NAMALWA (cell line): ENCODE measurements around the gene KIAA0930.

Experiments
- DNase-seq: peaks from one replicate; pipeline ENCODE4 v3.0.0-alpha.2; 2015; ENCODE audit warnings: low spot score

The KIAA0930 gene

DNA sequence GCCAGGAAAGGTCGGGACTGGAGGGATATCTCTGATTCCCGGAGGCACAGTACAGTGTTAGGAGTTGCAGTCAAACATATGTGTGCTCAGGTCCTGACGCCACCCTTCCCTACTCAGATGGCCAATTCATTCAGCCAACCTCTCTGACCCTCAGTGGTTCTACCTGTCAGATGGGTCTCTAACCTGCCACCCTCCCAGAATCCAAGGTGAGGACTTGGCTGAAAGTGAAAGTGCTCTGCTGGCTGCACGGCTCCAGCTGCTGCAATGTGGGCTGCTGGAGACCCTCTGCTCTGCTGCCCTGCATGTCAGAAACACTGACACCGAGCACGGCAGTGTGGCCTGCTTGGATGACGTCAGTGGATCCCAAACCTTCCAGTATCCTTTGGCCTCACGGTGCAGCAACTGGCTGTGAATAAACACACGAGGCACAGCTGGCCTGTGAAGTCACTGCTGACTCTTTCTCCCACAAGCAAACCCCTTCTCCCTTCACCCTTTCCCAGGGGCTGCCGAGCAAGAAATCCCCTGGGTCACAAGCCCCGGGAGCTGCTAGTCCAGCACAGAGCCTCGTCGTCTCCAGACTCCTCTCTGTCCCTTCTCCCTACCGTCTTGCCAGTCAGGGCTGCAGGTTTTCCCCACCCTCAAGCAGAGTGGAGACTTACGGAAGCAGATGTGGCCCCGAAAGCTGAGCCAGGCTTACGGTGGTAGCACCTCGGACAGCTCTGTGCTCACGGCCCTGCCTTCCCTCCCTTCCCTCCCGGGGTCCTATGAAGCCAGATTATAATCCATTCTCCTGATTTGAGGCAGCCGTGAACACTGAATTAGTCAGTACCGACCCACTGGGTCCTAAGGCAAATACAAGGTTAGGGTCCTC lies 24.3 kb downstream of the KIAA0930 start:
- DNase-seq = no peak

DNA sequence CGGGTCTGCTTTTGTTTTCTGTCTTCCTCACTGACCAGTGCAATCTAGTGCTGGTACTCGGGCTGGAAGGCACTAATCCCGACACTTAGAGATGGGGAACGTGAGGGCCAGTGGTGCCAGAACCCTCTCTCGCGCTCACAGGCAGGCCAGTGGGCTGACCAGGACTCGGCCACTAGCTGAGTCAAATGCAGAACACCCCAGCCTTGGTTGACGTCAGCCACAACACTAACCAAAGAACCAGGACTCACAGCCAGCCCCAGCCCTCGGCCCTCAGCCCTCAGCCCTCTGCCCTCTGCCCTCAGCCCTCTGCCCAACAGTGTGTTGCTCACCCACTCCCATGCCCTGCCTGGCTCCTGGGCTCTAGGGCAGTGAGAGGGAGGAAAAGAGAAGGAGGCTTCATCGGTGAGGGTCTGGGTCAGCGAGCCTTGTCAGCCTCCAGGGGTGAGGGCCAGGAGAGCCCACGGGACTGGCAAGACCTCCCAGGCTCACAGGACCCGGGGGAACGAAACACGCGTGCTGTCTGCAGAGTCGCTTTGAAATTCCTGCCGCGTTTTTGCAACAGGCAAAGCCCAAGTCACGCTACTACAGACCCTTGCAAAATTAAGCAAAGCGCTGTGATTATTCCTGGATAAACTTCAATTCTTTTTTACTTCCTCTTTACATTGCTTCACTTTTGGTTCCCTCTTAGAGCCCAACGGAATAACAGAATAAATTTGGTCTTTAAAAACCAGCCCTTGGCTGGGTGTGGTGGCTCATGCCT lies 27.5 kb downstream of the KIAA0930 start:
- no peak for DNase-seq

DNA sequence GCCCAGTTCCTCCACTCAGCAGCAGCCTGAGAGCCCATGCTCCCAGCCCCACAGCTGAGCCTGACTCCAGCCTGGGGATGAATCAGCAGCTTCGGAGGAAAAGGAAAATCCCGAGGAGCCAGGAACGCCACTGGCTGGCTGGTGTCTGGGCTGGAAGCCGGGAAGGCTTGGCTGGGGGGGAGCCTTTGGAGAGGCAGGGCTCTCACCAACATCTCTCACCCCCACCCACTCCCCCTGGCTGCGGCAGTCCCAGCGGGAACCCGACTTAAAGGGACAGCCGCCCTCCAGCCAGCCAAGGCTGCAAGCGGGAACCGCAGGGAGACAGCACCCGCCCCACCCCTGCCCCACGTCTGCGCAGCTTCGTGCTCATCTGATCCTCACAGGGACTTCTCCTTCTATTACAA lies 28.4 kb downstream of the KIAA0930 start:
- no peak for DNase-seq

DNA sequence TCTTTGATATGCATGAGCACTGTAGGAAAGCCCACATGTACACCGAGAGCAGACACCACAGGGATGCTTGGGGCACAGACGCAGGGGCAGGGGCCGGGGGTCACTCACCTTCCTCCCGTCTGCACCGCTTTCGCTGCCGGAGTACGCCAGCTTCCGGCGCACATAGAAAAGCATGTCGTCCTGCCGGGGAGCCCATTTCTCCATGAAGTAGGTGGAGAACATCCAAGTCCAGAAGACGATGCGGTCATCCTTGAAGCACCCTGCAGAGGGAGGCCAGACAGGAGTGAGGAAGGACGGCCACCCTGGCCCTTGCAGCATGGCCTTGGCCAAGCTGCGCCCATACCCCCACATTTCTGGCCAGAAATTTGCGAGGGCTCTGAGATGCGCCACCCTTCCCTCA lies 28.8 kb downstream of the KIAA0930 start:
- DNase-seq = no peak

DNA sequence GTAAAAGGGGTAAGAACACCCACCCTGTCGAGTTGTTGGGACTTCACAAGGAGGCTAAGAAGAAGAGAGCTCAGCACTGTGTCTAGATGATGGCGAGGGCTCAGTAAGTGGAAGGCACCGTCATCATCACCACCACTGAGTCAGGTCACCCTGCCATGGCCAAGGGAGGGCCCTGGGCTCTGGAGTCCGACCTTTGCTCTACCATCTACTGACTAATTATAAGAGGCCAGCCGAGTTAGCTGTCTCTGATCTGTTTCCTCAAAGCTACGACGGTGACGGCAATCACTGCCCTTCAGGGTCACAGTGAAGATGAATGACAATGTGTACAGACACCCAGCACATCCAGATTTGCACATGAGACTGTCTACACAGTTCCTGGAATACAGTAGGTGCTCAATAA lies 29.3 kb downstream of the KIAA0930 start:
- no peak for DNase-seq

DNA sequence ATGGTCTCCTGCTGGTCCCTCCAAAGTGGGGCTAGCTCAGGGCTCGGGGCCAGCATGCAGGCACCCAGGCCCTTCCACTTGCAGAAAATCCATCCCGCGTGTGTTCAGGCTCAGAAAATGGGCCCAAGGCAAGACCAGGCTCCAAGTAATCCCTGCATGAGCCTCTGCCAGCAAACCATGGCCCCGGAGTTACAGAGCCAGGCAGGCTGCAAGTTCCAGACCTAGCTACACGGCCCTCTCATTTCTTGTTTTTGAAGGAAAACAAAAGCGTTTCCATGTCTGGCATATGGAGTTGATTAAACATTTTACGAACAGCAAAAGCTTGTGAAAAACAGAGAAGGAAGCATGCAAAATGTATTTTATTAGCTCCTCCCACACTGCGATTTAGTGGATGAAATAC lies 29.7 kb downstream of the KIAA0930 start:
- no peak for DNase-seq

DNA sequence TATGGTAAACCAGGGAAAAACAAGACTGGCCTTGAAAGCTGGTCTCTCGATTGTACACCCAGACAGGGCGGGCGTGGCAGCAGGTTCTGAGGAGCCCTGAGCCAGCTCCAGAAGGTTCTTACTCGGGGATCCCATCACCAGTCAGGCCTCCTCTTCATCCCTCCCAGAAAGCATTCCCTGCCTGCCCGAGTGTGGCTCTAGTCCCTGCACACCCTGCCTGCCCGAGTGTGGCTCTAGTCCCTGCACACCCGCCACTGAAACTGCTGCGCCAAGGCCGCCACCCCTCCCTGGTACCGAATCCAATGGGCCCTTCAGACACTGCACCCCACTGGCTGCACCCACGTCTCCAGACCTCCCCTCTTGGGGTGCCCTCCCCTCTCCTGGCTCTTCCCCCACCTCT lies 30.1 kb downstream of the KIAA0930 start:
- DNase-seq = no peak

DNA sequence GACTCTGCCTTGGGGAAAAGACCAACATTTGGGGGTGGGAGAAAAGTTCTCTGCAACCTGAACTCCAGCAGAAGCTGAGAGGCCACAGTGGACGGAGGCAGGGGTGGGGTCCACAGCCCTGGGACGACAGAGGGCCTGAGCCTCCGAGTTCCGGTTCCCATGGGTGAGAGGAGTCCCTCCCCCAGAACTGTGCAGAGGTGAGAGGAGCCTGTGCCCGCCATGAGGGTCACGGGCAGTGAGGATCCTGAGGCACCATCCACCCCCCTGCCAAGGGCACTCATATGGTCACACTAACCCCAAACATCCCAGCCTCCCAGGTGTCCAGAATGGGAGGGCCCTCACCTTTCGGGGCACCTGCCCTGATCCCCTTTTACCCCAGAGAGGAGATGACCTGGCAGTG lies 30.5 kb downstream of the KIAA0930 start:
- DNase-seq = no peak

DNA sequence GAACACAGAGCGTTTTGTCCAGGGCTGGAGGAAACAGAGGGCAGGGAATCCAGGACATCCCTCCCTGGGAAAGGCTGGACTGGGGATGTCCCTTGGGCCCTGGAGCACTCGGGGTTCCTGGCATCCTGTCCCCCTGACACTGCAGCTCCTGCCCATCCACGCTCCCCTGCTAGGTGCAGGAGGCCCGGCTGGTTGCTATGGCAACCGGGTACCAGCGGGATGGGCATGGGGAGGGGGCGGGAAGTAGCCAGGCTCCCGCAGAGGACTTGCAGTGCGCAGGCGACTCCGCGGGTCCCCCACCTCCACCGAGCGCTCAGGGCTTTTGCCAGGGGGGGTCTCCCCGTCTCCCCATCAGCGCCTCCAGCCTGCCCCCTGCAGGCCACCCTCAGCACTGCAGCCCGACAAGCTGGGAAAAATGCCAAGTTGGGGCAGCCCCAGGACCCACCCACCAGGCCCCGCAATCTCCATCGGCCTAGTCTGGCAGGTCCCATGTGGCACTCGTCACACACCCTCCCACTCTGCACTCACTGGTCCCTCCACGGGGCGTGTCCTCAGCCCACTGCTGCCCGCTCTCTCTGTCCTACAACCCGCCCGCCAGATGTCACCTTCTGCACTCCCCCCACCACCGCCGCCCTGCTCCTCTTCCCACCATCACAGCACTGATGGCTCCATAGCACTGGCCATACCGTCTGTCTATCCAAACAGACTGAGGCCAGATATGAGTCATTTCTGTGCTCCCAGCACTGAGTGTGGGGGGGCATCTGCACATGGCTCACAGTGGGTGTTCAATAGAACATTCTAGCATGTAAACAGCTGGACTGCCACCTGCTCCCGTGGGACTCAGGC lies 31.5 kb downstream of the KIAA0930 start:
- peak; percentile 25 for DNase-seq

DNA sequence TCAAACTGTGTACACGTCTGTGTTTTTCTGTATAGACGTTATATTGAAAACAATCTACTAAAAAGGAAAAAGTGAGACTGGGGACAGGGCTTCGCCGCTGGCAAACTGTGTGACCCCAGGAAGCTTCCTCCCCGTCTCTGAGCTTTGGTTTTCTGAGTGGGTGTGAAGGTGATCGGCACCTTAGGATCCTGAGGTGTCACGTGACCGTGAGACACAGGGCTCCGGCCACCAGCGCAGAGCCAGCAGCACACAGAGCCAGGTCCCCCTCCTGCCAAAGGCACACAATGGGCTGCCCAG lies 32.0 kb downstream of the KIAA0930 start:
- DNase-seq = no peak

DNA sequence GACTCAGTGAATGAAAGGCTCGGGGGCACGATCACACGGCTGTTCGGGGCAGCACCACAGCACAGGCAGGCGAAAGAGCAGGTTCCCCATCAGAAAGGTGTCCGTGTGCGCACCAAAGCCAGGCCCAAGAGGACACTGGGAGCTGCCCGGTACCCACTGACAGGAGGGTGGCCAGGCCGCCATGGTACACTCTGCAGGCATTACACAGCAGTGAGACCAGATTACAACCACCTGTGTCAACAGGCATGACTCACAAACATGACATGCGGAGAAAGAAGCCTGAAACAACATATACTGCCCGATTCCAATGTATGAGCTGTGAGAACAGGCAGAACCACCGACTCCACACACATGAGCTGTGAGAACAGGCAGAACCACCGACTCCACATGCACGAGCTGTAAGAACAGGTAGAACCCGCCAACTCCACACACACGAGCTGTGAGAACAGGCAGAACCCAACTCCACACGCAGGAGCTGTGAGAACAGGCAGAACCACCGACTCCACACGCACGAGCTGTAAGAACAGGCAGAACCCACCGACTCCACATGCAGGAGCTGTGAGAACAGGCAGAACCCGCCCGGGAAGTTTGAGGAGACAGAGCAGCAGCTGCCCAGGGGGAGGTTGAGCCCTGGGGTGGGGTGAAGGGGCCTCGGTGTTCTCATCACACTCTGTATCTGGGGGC lies 32.6 kb downstream of the KIAA0930 start:
- DNase-seq = no peak

DNA sequence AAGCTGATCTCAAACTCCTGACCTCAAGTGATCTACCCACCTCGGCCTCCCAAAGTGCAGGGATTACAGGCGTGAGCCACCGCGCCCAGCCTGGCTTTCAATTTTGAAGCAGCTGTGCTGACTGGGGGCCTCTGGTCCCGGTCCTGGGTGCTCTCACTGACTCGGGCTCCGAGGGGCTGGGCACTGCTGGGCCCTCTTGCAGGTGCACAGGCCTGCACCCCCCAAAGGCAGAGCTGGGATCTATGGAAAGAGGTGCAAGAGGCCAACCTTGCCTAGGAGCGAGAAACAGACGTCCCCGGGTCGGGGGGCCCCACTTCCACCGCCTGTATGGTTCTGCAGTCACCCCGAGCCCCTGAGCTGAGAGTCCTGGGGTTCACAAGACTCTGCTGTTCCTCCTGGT lies 33.2 kb downstream of the KIAA0930 start:
- DNase-seq = no peak

DNA sequence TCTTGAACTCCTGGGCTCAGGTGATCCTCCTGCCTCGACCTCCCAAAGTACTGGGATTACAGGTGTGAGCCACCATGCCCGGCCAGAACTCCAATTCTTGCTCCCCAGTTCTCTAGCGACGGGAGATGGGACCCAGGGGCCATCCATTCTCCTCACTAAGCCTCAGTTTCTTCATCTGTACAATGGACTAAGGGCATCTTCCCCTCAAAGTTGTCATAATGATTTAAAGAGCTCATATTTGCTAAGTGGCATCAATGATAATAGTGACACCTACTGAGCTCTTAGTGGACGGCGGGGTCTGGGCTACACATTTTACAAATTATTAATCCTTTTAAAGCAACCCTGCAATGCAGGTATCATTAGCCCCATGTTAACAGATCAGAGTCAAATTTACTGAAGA lies 34.5 kb downstream of the KIAA0930 start:
- DNase-seq = no peak

DNA sequence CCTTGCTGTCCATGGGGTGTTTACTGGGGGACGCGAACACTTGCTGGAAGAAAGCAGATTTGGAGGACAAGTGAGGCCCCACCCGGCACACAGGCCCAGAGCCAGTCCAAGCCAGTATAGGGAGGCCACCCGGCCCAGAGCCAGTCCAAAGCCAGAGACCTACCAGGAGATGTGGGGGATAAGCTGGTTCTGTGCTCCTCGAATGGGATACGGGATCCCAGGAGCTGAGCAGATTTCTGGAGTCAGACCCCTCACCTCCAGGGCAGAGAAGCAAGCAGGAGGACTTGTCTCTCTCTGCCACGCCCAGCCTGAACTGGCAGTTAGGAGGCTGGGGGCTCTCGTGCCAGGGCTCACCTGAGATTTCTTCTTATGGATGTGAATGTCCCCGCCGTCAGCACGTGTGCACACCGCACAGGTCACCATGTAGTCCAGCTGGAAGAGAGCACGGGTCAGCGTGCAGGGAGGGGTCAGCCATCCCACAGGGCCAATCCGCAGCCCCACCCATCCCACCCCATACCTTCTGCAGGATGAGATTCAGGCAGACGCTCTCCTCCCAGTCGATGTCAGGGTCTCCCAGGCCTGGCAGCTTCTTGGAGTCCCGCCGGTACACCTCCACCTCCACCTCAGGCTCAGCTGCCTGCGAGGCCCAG lies 35.3 kb downstream of the KIAA0930 start:
- no peak for DNase-seq

DNA sequence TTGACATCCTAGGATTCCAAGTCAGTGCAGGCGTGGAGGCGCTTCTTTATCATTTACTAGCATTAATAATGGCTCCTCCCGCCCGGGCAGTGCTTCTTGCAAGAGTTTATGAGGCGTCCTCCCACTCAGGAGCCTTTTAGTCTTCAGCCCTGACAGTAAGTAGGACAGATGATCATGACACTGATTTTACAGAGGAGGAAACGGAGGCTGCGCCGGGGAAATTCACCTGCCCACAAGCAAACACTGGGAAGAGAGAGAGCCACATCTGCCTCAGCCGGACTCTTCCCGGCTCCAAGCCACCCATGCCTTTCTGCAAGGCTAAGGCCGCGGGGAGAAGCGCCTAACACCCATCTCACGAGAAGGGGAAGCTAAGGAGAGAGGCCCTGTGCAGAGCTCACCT lies 35.9 kb downstream of the KIAA0930 start:
- DNase-seq = no peak

DNA sequence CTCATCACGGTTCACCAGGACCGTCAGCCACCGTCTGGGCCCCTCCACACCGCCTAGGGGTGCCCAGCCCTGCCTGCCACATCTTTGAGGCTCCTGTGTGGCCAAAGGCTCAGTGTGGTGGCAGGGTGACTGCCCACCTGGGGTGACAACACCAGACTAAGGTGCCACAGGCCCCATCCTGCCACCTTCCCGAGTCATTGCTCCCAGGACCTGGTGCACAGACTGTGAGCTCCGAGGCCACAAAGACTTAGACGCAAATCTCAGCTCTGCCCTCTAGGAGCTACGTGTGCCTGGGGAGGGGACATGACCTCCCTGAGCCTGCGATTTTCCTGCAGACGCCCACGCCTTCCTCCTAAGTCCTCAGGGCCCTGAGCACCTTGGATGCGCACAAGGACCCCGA lies 36.5 kb downstream of the KIAA0930 start:
- no peak for DNase-seq

DNA sequence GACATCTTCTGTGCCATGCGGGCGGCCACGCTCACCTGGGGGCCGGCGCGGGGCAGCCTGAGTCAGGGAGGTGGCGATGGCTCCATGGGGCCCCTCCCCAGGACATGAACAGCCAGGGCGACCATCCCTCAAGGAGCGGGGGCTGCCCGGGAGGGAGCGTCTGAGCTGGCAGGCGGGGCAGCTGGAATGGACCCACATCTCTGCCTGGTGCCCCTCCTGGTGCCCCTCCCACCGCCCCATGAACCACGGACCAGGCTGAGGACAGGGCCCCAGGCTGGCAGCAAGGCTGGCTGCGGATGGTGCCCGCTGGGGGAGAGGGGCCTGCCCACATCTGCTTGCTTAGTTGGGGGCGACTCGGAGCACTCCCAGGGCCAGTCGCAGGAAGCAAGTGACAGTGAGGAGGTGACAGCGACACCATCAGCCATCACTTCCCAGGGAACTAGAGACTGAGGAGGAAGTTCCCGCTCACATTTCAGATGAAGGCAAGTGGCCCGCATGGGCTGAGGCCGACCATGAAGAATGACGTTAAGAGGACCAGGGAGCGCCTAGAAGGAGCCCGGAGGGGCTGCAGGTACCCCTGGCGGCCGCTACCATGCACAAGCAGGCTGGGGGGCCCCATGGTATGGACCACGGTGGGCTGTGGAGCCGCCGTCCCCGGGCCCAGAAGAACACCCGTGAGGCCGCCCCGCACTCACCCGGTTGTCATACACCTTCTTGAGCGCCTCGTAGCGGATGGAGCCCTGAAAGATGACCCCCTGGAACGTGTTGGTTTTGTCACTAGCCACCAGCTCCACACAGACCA lies 37.3 kb downstream of the KIAA0930 start:
- no peak for DNase-seq

DNA sequence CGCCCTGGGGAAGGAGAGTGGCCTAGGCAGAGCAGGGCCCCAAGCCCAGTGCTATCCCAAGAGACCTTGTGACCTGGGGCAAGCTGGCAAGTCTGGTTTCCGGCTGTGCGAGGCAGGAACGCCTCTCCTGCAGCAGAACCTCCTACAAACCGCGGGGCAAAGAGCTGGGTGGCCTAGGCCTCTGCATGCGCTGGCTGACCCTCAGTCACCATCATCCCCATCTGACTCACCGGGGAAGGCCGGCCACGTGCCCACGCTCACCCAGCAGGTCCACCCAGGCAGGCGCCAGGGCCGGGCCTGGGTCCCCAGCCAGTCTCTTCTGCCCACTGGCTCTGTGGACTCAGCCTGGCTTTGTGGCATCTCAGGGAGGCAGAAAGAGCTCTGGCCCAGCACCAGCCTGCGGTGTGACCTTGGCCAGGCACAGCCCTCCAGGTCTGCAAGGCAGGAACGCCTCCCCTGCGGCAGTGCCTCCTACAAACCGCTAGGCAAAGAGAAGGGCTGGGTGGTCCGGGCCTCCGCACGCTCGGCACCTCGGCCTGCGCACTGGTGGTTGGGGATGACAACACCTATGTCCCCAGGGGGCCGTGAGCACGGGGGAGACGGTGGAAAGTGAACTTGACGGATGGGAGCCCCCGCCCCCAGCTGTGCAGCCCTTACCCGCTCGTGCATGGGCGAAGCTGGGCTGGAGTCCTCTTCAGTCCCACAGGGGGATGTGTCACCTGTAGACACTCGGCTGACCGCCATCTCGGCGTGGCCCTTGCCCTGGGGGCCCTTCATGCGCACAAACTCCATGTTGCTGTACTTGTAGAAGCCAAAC lies 38.2 kb downstream of the KIAA0930 start:
- DNase-seq = no peak

DNA sequence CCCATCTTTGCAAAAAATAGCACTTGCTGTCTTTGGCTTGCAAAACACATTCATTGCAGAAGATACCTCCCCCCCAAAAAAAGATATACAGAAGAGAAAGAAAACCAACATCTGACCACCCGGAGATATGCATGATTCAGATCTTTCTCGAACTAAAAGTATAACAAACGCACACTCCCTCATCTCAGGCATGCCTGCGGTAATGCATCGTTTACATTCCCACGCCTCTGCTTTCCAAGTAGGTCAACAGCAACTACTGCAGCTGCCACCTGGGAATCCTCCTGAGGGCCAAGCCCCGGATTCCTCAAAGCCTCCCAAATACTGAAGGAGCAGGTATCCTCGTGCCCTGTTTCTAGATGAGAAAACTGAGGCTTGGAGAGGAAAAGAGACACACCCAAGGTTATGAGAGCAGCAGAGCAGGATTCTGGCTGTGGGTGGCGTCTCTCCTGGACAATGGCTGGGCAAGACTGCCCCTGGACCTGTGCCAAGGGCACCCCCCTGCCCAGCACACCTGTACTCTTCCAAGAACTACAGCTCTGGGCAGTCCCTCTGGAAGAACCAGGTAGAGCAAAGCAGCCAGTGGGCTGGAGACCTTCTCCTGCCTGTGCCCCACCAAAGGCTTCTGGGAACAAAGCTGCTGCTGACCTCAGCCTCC lies 38.9 kb downstream of the KIAA0930 start:
- DNase-seq = no peak
